ENCODE measurements around the gene GNMT. TPM values are rescaled to one million over a fixed set of nuclear protein-coding genes. Genes with fewer than 3 reads are reported as not detected.
A peak's percentile ranks its signal among the peaks of the same experiment; 100 is the strongest.

The GNMT gene
- polyA plus RNA-seq, 2 of the 4 experiments (the other 2 are of a cell fraction): 0.12 to 0.23 TPM

DNA sequence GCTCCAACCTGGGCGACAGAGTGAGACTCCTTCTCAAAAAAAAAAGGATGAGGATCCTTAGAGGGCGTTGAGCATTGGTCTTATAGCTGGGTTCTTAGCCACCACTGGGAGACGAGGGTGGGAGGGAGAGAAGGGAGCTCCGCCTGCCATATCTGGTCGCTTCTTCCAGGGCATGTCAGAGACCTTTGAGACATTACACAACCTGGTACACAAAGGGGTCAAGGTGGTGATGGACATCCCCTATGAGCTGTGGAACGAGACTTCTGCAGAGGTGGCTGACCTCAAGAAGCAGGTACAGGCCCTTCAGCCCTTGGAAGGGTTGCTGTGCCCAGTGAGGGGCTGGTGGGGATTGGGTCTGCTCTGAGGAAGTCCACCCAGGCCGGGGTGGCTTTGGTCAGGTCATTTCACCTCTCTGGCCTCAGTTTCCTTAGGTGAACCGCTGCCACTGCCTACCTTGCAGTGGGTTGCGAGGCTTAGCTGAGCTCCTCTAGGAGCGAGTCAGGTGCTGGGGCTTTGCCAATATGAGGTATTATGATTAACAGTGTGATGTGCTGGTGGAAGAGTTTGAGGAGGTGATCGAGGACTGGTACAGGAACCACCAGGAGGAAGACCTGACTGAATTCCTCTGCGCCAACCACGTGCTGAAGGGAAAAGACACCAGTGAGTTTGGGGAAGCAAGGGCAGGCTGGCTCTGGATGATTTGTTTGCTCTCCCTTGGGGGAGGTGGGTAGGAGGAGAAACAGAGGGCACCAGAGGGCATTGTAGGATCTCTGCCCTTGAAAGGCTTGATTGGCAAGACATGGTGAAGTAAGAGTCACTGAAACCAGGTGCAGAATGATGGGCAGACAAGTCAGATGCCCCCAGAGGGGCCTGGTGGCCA lies 22.8 kb upstream of the GNMT start:
- H3K9me3 ChIP-seq: no peaks in the 10 kb centered on the region
- ATAC-seq: no peak
- TF ChIP-seq HOXB5 (CRISPR knock-in tag; IDR thresholded peaks at IDR 0.05): no peak
- TF ChIP-seq, protein P1, sequence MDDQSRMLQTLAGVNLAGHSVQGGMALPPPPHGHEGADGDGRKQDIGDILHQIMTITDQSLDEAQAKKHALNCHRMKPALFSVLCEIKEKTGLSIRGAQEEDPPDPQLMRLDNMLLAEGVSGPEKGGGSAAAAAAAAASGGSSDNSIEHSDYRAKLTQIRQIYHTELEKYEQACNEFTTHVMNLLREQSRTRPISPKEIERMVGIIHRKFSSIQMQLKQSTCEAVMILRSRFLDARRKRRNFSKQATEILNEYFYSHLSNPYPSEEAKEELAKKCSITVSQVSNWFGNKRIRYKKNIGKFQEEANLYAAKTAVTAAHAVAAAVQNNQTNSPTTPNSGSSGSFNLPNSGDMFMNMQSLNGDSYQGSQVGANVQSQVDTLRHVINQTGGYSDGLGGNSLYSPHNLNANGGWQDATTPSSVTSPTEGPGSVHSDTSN (IDR thresholded peaks at IDR 0.05): no peak
- TF ChIP-seq, protein P2, sequence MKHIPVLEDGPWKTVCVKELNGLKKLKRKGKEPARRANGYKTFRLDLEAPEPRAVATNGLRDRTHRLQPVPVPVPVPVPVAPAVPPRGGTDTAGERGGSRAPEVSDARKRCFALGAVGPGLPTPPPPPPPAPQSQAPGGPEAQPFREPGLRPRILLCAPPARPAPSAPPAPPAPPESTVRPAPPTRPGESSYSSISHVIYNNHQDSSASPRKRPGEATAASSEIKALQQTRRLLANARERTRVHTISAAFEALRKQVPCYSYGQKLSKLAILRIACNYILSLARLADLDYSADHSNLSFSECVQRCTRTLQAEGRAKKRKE (CRISPR knock-in tag; IDR thresholded peaks at IDR 0.05; ENCODE audit: low read depth): no peak
- TF ChIP-seq RFX5 (IDR thresholded peaks at IDR 0.05): no peak
- TF ChIP-seq RNF2 (IDR thresholded peaks at IDR 0.05; ENCODE audit: borderline replicate concordance, low read depth): no peak
- TF ChIP-seq, protein P3, sequence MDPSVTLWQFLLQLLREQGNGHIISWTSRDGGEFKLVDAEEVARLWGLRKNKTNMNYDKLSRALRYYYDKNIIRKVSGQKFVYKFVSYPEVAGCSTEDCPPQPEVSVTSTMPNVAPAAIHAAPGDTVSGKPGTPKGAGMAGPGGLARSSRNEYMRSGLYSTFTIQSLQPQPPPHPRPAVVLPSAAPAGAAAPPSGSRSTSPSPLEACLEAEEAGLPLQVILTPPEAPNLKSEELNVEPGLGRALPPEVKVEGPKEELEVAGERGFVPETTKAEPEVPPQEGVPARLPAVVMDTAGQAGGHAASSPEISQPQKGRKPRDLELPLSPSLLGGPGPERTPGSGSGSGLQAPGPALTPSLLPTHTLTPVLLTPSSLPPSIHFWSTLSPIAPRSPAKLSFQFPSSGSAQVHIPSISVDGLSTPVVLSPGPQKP (IDR thresholded peaks at IDR 0.05; ENCODE audit: low read depth, low read length): no peak
- no peak for TF ChIP-seq TP53 (CRISPR knock-in tag; IDR thresholded peaks at IDR 0.05)
- TF ChIP-seq EHMT2 (IDR thresholded peaks at IDR 0.05; ENCODE audit: low read depth): no peak
- TF ChIP-seq MAZ (IDR thresholded peaks at IDR 0.05; ENCODE audit: borderline replicate concordance, low read depth, low read length): no peak
- no peak for DNase-seq (ENCODE audit: low read depth in 1 of 2, low spot score in 1 of 2)
- POLR2A ChIA-PET: interaction anchor here (1.3 kb wide), 1 partner anchor 9 kb away, joined by 3 read pairs; the partner anchor contains the start of gene CNPY3
- FAIRE-seq: no peak
- no peaks in the 10 kb centered on the region for H3K4me1 ChIP-seq
- H3K27ac ChIP-seq: no peak overlapping the region
- 88% methylated on average over 11 of the region's 13 CpGs for WGBS (ENCODE audit: missing lambda C conversion rate)
- no peak overlapping the region for H3K4me2 ChIP-seq
- no peak overlapping the region for H3K4me3 ChIP-seq
- CTCF ChIA-PET: interaction anchor here (1.3 kb wide), 1 partner anchor 27 kb away, joined by 4 read pairs; no protein-coding TSS in a partner anchor

DNA sequence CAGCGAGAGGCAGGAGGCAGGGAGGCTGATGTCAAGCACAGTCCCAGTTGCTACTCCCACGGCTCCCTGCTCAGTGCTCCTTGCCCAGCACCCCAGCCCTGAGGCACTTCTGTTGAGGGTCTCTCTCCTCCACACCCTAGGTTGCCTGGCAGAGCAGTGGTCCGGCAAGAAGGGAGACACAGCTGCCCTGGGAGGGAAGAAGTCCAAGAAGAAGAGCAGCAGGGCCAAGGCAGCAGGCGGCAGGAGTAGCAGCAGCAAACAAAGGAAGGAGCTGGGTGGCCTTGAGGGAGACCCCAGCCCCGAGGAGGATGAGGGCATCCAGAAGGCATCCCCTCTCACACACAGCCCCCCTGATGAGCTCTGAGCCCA lies 22.1 kb upstream of the GNMT start:
- no peaks in the 10 kb centered on the region for H3K4me1 ChIP-seq
- DNase-seq (ENCODE audit: low read depth in 1 of 2, low spot score in 1 of 2): no peak
- no peak overlapping the region for H3K4me3 ChIP-seq
- no peak overlapping the region for H3K4me2 ChIP-seq
- no peak for TF ChIP-seq ZC3H11A (IDR thresholded peaks at IDR 0.05)
- no peak overlapping the region for H3K27ac ChIP-seq
- ChIA-PET POLR2A (interaction anchor here (1.3 kb wide), 1 partner anchor 10 kb away, joined by 3 read pairs; the partner anchor contains the start of gene CNPY3), CTCF (no interaction called here)
- H3K9me3 ChIP-seq: no peaks in the 10 kb centered on the region
- no peak for FAIRE-seq
- ATAC-seq: peak in 1 of 2 experiments; percentile 24; a peak in 1 of 6 replicates
- 86% methylated on average over 4 of the region's 5 CpGs for WGBS (ENCODE audit: missing lambda C conversion rate)

DNA sequence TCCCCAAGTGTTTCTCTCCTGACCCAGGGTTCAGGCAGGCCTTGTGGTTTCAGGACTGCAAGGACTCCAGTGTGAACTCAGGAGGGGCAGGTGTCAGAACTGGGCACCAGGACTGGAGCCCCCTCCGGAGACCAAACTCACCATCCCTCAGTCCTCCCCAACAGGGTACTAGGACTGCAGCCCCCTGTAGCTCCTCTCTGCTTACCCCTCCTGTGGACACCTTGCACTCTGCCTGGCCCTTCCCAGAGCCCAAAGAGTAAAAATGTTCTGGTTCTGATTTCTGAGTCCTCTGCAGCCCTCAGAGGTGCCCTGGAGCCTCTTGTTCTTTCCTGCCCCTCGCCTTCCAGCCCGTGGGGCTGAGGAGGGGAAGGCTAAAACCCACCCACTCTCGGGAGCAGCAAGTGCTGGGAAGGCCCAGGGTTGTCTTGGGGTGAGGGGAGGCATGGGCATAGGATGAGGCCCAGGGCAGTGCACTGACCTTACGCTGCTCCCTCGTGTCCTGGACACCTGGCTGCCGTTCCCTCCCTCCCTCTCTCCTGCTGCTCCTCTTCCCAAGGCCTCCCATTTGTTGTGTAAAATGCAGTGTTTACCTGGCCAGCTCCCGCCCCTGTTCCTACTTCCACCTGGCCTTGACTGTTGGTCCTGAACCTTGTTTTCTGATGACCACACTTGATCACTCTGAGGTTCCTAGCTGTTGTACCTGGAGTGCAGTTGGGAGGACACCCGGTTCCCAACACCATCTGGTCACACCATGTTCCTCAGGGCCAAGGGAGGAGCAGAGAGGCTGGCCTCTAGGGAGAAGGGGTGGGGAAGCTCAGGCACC lies 21.4 kb upstream of the GNMT start:
- Histone ChIP-seq H3K4me1 (no peaks in the 10 kb centered on the region), H3K4me2 (no peak overlapping the region), H3K9me3 (no peaks in the 10 kb centered on the region), H3K27ac (no peak overlapping the region), H3K4me3 (no peak overlapping the region)
- TF ChIP-seq CBX8 (IDR thresholded peaks at IDR 0.05) (no peak), HOXB5 (CRISPR knock-in tag; IDR thresholded peaks at IDR 0.05) (no peak), FOSB (CRISPR knock-in tag; IDR thresholded peaks at IDR 0.05) (no peak), GATA3 (IDR thresholded peaks at IDR 0.05; ENCODE audit: borderline replicate concordance) (no peak), JUNB (IDR thresholded peaks at IDR 0.05) (no peak), MAZ (IDR thresholded peaks at IDR 0.05; ENCODE audit: borderline replicate concordance, low read depth, low read length) (no peak), BHLHE40 (IDR thresholded peaks at IDR 0.05; ENCODE audit: low read depth, low read length) (no peak), ZNF302 (CRISPR knock-in tag; IDR thresholded peaks at IDR 0.05) (no peak)
- TF ChIP-seq, protein P4, sequence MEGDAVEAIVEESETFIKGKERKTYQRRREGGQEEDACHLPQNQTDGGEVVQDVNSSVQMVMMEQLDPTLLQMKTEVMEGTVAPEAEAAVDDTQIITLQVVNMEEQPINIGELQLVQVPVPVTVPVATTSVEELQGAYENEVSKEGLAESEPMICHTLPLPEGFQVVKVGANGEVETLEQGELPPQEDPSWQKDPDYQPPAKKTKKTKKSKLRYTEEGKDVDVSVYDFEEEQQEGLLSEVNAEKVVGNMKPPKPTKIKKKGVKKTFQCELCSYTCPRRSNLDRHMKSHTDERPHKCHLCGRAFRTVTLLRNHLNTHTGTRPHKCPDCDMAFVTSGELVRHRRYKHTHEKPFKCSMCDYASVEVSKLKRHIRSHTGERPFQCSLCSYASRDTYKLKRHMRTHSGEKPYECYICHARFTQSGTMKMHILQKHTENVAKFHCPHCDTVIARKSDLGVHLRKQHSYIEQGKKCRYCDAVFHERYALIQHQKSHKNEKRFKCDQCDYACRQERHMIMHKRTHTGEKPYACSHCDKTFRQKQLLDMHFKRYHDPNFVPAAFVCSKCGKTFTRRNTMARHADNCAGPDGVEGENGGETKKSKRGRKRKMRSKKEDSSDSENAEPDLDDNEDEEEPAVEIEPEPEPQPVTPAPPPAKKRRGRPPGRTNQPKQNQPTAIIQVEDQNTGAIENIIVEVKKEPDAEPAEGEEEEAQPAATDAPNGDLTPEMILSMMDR (IDR thresholded peaks at IDR 0.05): no peak
- POLR2A ChIA-PET: no interaction called here
- ATAC-seq (peak in 1 of 2 experiments; percentile 25; a peak in 1 of 6 replicates), FAIRE-seq (no peak), DNase-seq (ENCODE audit: low read depth in 1 of 2, low spot score in 1 of 2) (no peak)
- 86% methylated on average over 8 of the region's 9 CpGs for WGBS (ENCODE audit: missing lambda C conversion rate)
- CTCF ChIA-PET: no interaction called here

Measured in A549 (cell line).